B cell (primary cell): ENCODE measurements around the gene TUT4. TPM values are rescaled to one million over a fixed set of nuclear protein-coding genes. Genes with fewer than 3 reads are reported as not detected.

Experiments
- ATAC-seq: fragments of 200-7000 bp; cut with Tn5 transposase; one replicate; pipeline ENCODE4 v1.10.0; 2021; ENCODE audit warnings: low read depth, mild to moderate bottlenecking, moderate number of reproducible peaks, moderate library complexity
- CTCF ChIA-PET: fragments of 350-600 bp; sonication (Branson Sonifier 250); formaldehyde crosslinking; loops from one replicate; lab custom pipeline; 2021; ENCODE audit warnings: antibody characterized with exemption, inconsistent platforms; lab: Charles Lee
- POLR2A ChIA-PET: fragments of 350-600 bp; sonication (Branson Sonifier 250); formaldehyde crosslinking; loops from one replicate; lab custom pipeline; 2021; ENCODE audit warnings: antibody characterized with exemption; lab: Charles Lee
- DNase-seq: peaks from one replicate; pipeline ENCODE4 v3.0.0; 2013
- H2AFZ ChIP-seq: 2 replicates; pipeline ENCODE4 v1.6.1; 2012; ENCODE audit warnings: mild to moderate bottlenecking, low read depth, low read length; ENCODE audit not compliant: insufficient read depth, poor library complexity, severe bottlenecking
- H3K27ac ChIP-seq, 2 donors: 1 replicate in 1 of 2; 2 replicates in 1 of 2; pipeline ENCODE4 v1.5.1; 2012 to 2013; ENCODE audit warnings: low read length in 2 of 2, mild to moderate bottlenecking in 2 of 2, moderate library complexity in 1 of 2
- H3K27me3 ChIP-seq, 4 experiments: fragments of 200-600 bp in 1 of 4; sonication (generic) in 1 of 4; replicated peaks in 1 of 4; 1 replicate in 2 of 4; 2 replicates in 2 of 4; pipeline versions ENCODE4 v1.6.1 to v1.7.0; 2013 to 2016; ENCODE audit warnings: low read length in 3 of 4, mild to moderate bottlenecking in 2 of 4, mixed read lengths in 1 of 4, moderate library complexity in 1 of 4; ENCODE audit not compliant: insufficient read depth in 4 of 4, control insufficient read depth in 3 of 4; ENCODE audit errors: control extremely low read depth in 1 of 4
- H3K36me3 ChIP-seq, 2 experiments: replicated peaks in 1 of 2; 1 replicate in 1 of 2; 2 replicates in 1 of 2; pipeline versions ENCODE4 v1.6.1 to v1.7.1; 2013; ENCODE audit warnings: low read length in 1 of 2; ENCODE audit not compliant: insufficient read depth in 2 of 2, control insufficient read depth in 1 of 2; ENCODE audit errors: control extremely low read depth in 1 of 2, extremely low read depth in 1 of 2
- H3K4me1 ChIP-seq, 2 donors: fragments of 200-600 bp in 1 of 2; sonication (generic) in 1 of 2; 1 replicate in 1 of 2; 2 replicates in 1 of 2; pipeline versions ENCODE4 v1.5.1 to v1.6.1; 2013 to 2017; ENCODE audit warnings: low read length in 2 of 2; ENCODE audit not compliant: control insufficient read depth in 2 of 2, insufficient read depth in 2 of 2
- H3K4me2 ChIP-seq: replicated peaks from 2 replicates; pipeline ENCODE3; 2012; ENCODE audit warnings: mild to moderate bottlenecking, low read depth, low read length; ENCODE audit not compliant: poor library complexity, severe bottlenecking
- H3K4me3 ChIP-seq, 5 experiments: fragments of 200-600 bp in 1 of 5; sonication (generic) in 1 of 5; 1 replicate in 3 of 5; 2 replicates in 2 of 5; pipeline versions ENCODE4 v1.5.1 to v1.7.0; 2011 to 2016; ENCODE audit warnings: low read length in 4 of 5, mild to moderate bottlenecking in 4 of 5, low read depth in 2 of 5, control low read depth in 1 of 5, moderate library complexity in 1 of 5; ENCODE audit not compliant: insufficient read depth in 1 of 5; ENCODE audit errors: control extremely low read depth in 1 of 5, extremely low read depth in 1 of 5
- H3K79me2 ChIP-seq: fragments of 200-600 bp; sonication (generic); one replicate; pipeline ENCODE4 v1.6.0; 2016; ENCODE audit warnings: low read length; ENCODE audit not compliant: control insufficient read depth, insufficient read depth
- H3K9ac ChIP-seq: fragments of 200-600 bp; sonication (generic); 2 replicates; pipeline ENCODE4 v1.6.1; 2017; ENCODE audit warnings: mild to moderate bottlenecking, low read length, moderate library complexity
- H3K9me3 ChIP-seq, 3 donors: one replicate each; pipeline versions ENCODE4 v1.6.1 to v1.7.1; 2013; ENCODE audit warnings: low read length in 2 of 3; ENCODE audit not compliant: control insufficient read depth in 2 of 3, insufficient read depth in 1 of 3; ENCODE audit errors: control extremely low read depth in 1 of 3
- H4K20me1 ChIP-seq: 2 replicates; pipeline ENCODE4 v1.6.0; 2012; ENCODE audit warnings: mild to moderate bottlenecking, low read length; ENCODE audit not compliant: insufficient read depth, control insufficient read depth, poor library complexity, severe bottlenecking
- H3K27ac Mint-ChIP-seq: one replicate; pipeline ENCODE4 v1.8.0; 2021; ENCODE audit warnings: mixed read lengths
- H3K27me3 Mint-ChIP-seq: one replicate; pipeline ENCODE4 v1.8.0; 2021; ENCODE audit warnings: mixed read lengths
- H3K4me1 Mint-ChIP-seq: one replicate; pipeline ENCODE4 v1.8.0; 2021; ENCODE audit warnings: mixed read lengths
- H3K4me3 Mint-ChIP-seq: one replicate; pipeline ENCODE4 v1.8.0; 2021; ENCODE audit warnings: mixed read lengths
- H3K9me3 Mint-ChIP-seq: one replicate; pipeline ENCODE4 v1.8.0; 2022; ENCODE audit warnings: mixed read lengths; ENCODE audit not compliant: insufficient read depth
- EZH2 ChIP-seq: IDR thresholded peaks from 2 replicates; pipeline ENCODE4 v1.6.1; 2012; ENCODE audit warnings: borderline replicate concordance, low read depth, mild to moderate bottlenecking, moderate library complexity, low read length; ENCODE audit not compliant: insufficient read depth, poor library complexity, severe bottlenecking
- WGBS: methylation state at CpG from one replicate; pipeline ENCODE4 v1.1.5; 2013; ENCODE audit warnings: missing lambda C conversion rate; ENCODE audit not compliant: insufficient coverage; 5-methylcytosine and 5-hydroxymethylcytosine counted together
- intact Hi-C: fragments of 100-400 bp; cut with micrococcal nuclease; formaldehyde crosslinking; loops from one replicate; pipeline ENCODE4 v1.10.0; 2022
- polyA plus RNA-seq: library from polyadenylated mRNA; depleted of rRNA; stranded (reverse); fragments of >200 nt; gene quantifications from 2 replicates; pipeline ENCODE4 v1.2.3, GENCODE V29; 2012
- total RNA-seq, 2 donors: library from RNA; stranded (reverse); fragments of 120-200 nt in 1 of 2; gene quantifications; 1 replicate in 1 of 2; 2 replicates in 1 of 2; pipeline versions ENCODE4 v1.2.3 to v1.2.4, GENCODE V29; 2013 to 2022
- TF ChIP-seq, protein P1 (sequence below): fragments of 200-600 bp; IDR thresholded peaks from one replicate; pipeline ENCODE4 v1.8.0; 2022; ENCODE audit warnings: antibody characterized with exemption, mild to moderate bottlenecking

TUT4 gene
- total and polyA plus RNA-seq, 2 donors (not counting 1 experiment from before 2014, with no cell fraction given), result 76.6 to 248 TPM

GRCh38 chr1:52463891-52464290 is 89.0 kb downstream of the TUT4 start:
- H3K27me3 ChIP-seq, result no peaks in the 10 kb centered on the region
- no peaks in the 10 kb centered on the region for H3K4me1 Mint-ChIP-seq
- no peak for ATAC-seq
- H3K4me1 ChIP-seq, result no peaks in the 10 kb centered on the region
- H3K36me3 ChIP-seq, result peaks cover 4 to 17% of the 10 kb centered on the region in 2 experiments
- H2AFZ ChIP-seq, result no peak overlapping the region
- H3K79me2 ChIP-seq, result no peaks in the 10 kb centered on the region
- intact Hi-C loops, result no loop called here
- no peak for DNase-seq
- H3K27ac Mint-ChIP-seq, result no peak overlapping the region
- POLR2A ChIA-PET, result interaction anchor here (0.7 kb wide), 1 partner anchor 18 kb away, joined by 4 read pairs; no protein-coding TSS in a partner anchor
- no peaks in the 10 kb centered on the region for H3K27me3 Mint-ChIP-seq
- 100% methylated on average over 1 of the region's 5 CpGs for WGBS
- no peaks in the 10 kb centered on the region for H3K9me3 Mint-ChIP-seq
- H3K27ac ChIP-seq, result no peak overlapping the region
- no peak overlapping the region for H3K4me3 ChIP-seq
- no peaks in the 10 kb centered on the region for H3K9me3 ChIP-seq
- H3K9ac ChIP-seq, result no peak overlapping the region
- TF ChIP-seq EZH2, result no peak
- TF ChIP-seq, protein P1, sequence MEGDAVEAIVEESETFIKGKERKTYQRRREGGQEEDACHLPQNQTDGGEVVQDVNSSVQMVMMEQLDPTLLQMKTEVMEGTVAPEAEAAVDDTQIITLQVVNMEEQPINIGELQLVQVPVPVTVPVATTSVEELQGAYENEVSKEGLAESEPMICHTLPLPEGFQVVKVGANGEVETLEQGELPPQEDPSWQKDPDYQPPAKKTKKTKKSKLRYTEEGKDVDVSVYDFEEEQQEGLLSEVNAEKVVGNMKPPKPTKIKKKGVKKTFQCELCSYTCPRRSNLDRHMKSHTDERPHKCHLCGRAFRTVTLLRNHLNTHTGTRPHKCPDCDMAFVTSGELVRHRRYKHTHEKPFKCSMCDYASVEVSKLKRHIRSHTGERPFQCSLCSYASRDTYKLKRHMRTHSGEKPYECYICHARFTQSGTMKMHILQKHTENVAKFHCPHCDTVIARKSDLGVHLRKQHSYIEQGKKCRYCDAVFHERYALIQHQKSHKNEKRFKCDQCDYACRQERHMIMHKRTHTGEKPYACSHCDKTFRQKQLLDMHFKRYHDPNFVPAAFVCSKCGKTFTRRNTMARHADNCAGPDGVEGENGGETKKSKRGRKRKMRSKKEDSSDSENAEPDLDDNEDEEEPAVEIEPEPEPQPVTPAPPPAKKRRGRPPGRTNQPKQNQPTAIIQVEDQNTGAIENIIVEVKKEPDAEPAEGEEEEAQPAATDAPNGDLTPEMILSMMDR, result no peak
- no peak overlapping the region for H3K4me3 Mint-ChIP-seq
- H3K4me2 ChIP-seq, result no peak overlapping the region
- no peaks in the 10 kb centered on the region for H4K20me1 ChIP-seq
- CTCF ChIA-PET, result no interaction called here

DNA sequence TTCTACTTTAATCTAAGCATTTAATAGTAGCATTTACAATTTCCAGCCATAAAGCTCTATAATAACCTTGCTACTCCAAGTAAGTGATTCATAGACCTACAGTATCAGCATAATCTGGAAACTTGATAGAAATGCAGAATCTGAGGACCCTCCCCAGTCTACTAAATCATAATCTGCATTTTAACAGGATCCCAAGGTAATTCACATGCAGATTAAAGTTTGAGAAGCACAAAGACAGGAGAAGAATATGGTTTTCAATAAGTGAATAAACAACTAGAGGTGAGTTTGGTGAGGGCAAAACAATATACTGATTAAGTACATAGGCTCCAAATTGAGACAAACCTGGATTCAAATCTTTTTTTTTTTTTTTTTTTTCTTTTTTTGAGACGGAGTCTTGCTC is 91.1 kb downstream of the TUT4 start:
- H3K4me1 ChIP-seq, result no peaks in the 10 kb centered on the region
- no peaks in the 10 kb centered on the region for H3K9me3 ChIP-seq
- CTCF ChIA-PET, result no interaction called here
- H2AFZ ChIP-seq, result no peak overlapping the region
- no peak overlapping the region for H3K4me3 ChIP-seq
- intact Hi-C loops, result no loop called here
- DNase-seq (no peak), ATAC-seq (no peak)
- H4K20me1 ChIP-seq, result no peaks in the 10 kb centered on the region
- no peaks in the 10 kb centered on the region for H3K27me3 ChIP-seq
- H3K4me2 ChIP-seq, result no peak overlapping the region
- no peak overlapping the region for H3K9ac ChIP-seq
- peaks cover 5 to 20% of the 10 kb centered on the region in 2 experiments for H3K36me3 ChIP-seq
- Mint-ChIP-seq H3K27ac (no peak overlapping the region), H3K9me3 (no peaks in the 10 kb centered on the region), H3K4me3 (no peak overlapping the region), H3K4me1 (no peaks in the 10 kb centered on the region), H3K27me3 (no peaks in the 10 kb centered on the region)
- POLR2A ChIA-PET, result no interaction called here
- no peak for TF ChIP-seq EZH2
- TF ChIP-seq, protein P1, result no peak
- H3K79me2 ChIP-seq, result no peaks in the 10 kb centered on the region
- WGBS, result no CpG with 5 or more reads among the region's 1 CpG
- no peak overlapping the region for H3K27ac ChIP-seq
